Caco-2 (cell line): Measurements from ENCODE around the gene ARHGEF18. TPM values are rescaled to one million over a fixed set of nuclear protein-coding genes. Genes with fewer than 3 reads are reported as not detected.
"Not testable (repeated sequence)": the region's sequence is repeated elsewhere in the genome, so short reads cannot be mapped to it uniquely, and the experiment has no call there.

Experiments
- BruUV-seq: library from RNA; stranded (reverse); fragments of 400-500 nt; replicated peaks from 2 replicates; lab custom pipeline; 2021; lab: Mats Ljungman, UMichigan
- CTCF ChIA-PET: fragments of 300-600 bp; sonication (Branson Sonifier 250); formaldehyde crosslinking; loops from one replicate; lab custom pipeline; 2022; ENCODE audit warnings: antibody characterized with exemption; lab: Charles Lee
- POLR2A ChIA-PET: fragments of 300-600 bp; sonication (Branson Sonifier 250); formaldehyde crosslinking; loops from one replicate; lab custom pipeline; 2022; ENCODE audit warnings: antibody characterized with exemption; lab: Charles Lee
- DNase-seq, 2 experiments: peaks; one replicate each; pipeline versions ENCODE4 v3.0.0 to v3.0.0-alpha.2; 2020 to 2022
- H3K27me3 ChIP-seq: replicated peaks from 2 replicates; pipeline ENCODE4 v1.6.0; 2011; ENCODE audit warnings: low read length; ENCODE audit not compliant: control insufficient read depth, insufficient read depth
- H3K36me3 ChIP-seq: 2 replicates; pipeline ENCODE4 v1.5.1; 2011; ENCODE audit warnings: low read length; ENCODE audit not compliant: control insufficient read depth, insufficient read depth
- H3K4me1 ChIP-seq: fragments of 250-450 bp; sonication (Bioruptor Pico); 2 replicates; pipeline ENCODE4 v1.5.1; 2020; ENCODE audit warnings: mild to moderate bottlenecking
- H3K4me3 ChIP-seq: 2 replicates; pipeline ENCODE4 v1.5.1; 2011; ENCODE audit warnings: low read depth, mild to moderate bottlenecking, control low read depth, low read length
- H3K9me3 ChIP-seq: fragments of 250-450 bp; sonication (Bioruptor Pico); 2 replicates; pipeline ENCODE4 v1.5.1; 2020; ENCODE audit warnings: mild to moderate bottlenecking, moderate library complexity
- H3K27ac Mint-ChIP-seq: one replicate; pipeline ENCODE4 v1.8.0; 2022; ENCODE audit warnings: mixed read lengths; ENCODE audit not compliant: unreplicated experiment
- H3K27me3 Mint-ChIP-seq: one replicate; pipeline ENCODE4 v1.8.0; 2022; ENCODE audit warnings: mixed read lengths; ENCODE audit not compliant: insufficient read depth, unreplicated experiment
- H3K36me3 Mint-ChIP-seq: one replicate; pipeline ENCODE4 v1.8.0; 2022; ENCODE audit warnings: mild to moderate bottlenecking, mixed read lengths; ENCODE audit not compliant: insufficient read depth, unreplicated experiment
- H3K4me1 Mint-ChIP-seq: one replicate; pipeline ENCODE4 v1.8.0; 2022; ENCODE audit warnings: low read depth, mixed read lengths; ENCODE audit not compliant: unreplicated experiment
- H3K4me3 Mint-ChIP-seq: one replicate; pipeline ENCODE4 v1.8.0; 2022; ENCODE audit warnings: mild to moderate bottlenecking, moderate library complexity, mixed read lengths; ENCODE audit not compliant: unreplicated experiment
- H3K9me3 Mint-ChIP-seq: one replicate; pipeline ENCODE4 v1.8.0; 2022; ENCODE audit warnings: mixed read lengths; ENCODE audit not compliant: unreplicated experiment
- intact Hi-C: fragments of 100-400 bp; cut with micrococcal nuclease; formaldehyde crosslinking; loops from one replicate; pipeline ENCODE4 v1.10.0; 2022; ENCODE audit not compliant: unreplicated experiment
- total RNA-seq: library from RNA; stranded (reverse); gene quantifications from 2 replicates; pipeline ENCODE4 v1.2.3, GENCODE V29; 2022
- TF ChIP-seq, protein P1 (sequence below), 2 experiments: fragments of 200-600 bp in 1 of 2; IDR thresholded peaks; 1 replicate in 1 of 2; 2 replicates in 1 of 2; pipeline versions ENCODE4 v1.5.1 to v1.8.0; 2011 to 2022; ENCODE audit warnings: antibody characterized with exemption in 1 of 2, control low read depth in 1 of 2, inconsistent platforms in 1 of 2, low read depth in 1 of 2, low read length in 1 of 2, mild to moderate bottlenecking in 1 of 2, moderate library complexity in 1 of 2; ENCODE audit not compliant: insufficient read depth in 1 of 2, severe bottlenecking in 1 of 2, unreplicated experiment in 1 of 2

ARHGEF18 gene
- total RNA-seq, 1 experiment from 2014 or later: 53.1 TPM

DNA sequence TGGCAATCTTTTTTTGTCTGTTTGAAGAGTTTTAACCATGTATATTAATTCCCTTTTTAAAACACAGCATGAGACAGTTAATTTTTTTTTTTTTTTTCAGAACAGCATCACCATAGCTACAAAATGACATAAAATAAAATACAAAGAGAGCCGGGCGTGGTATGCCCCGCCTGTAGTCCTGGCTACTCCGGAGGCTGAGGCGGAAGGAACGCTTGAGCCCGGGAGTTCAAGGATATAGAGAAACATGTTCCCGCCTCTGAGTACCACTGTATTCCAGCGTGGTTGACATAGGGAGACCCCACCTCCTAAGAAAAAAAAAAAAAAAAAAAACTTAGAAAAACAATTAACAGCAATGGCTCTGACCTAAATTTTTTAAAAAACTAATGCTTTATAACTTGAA, 44.5 kb upstream of the ARHGEF18 start:
- H3K4me1 Mint-ChIP-seq: no peaks in the 10 kb centered on the region
- no peak for DNase-seq
- ChIA-PET CTCF (no interaction called here), POLR2A (no interaction called here)
- no peaks in the 10 kb centered on the region for H3K9me3 ChIP-seq
- H3K27me3 Mint-ChIP-seq: no peaks in the 10 kb centered on the region
- no peaks in the 10 kb centered on the region for H3K36me3 Mint-ChIP-seq
- TF ChIP-seq, protein P1, sequence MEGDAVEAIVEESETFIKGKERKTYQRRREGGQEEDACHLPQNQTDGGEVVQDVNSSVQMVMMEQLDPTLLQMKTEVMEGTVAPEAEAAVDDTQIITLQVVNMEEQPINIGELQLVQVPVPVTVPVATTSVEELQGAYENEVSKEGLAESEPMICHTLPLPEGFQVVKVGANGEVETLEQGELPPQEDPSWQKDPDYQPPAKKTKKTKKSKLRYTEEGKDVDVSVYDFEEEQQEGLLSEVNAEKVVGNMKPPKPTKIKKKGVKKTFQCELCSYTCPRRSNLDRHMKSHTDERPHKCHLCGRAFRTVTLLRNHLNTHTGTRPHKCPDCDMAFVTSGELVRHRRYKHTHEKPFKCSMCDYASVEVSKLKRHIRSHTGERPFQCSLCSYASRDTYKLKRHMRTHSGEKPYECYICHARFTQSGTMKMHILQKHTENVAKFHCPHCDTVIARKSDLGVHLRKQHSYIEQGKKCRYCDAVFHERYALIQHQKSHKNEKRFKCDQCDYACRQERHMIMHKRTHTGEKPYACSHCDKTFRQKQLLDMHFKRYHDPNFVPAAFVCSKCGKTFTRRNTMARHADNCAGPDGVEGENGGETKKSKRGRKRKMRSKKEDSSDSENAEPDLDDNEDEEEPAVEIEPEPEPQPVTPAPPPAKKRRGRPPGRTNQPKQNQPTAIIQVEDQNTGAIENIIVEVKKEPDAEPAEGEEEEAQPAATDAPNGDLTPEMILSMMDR (IDR thresholded peaks at IDR 0.05; ENCODE audit: insufficient read depth in 1 of 2, low read depth in 1 of 2, low read length in 1 of 2, severe bottlenecking in 1 of 2, unreplicated experiment in 1 of 2): no peak
- BruUV-seq: no TSS peak
- no peak overlapping the region for H3K27ac Mint-ChIP-seq
- intact Hi-C loops: no loop called here
- H3K27me3 ChIP-seq: no peaks in the 10 kb centered on the region
- no peaks in the 10 kb centered on the region for H3K9me3 Mint-ChIP-seq
- H3K36me3 ChIP-seq: no peaks in the 10 kb centered on the region
- H3K4me3 ChIP-seq: no peak overlapping the region
- H3K4me3 Mint-ChIP-seq: no peak overlapping the region
- H3K4me1 ChIP-seq: no peaks in the 10 kb centered on the region

- Histone ChIP-seq H3K27me3 (no peaks in the 10 kb centered on the region), H3K4me1 (no peaks in the 10 kb centered on the region), H3K9me3 (no peaks in the 10 kb centered on the region), H3K4me3 (no peak overlapping the region), H3K36me3 (no peaks in the 10 kb centered on the region)
- Mint-ChIP-seq H3K9me3 (no peaks in the 10 kb centered on the region), H3K27me3 (no peaks in the 10 kb centered on the region), H3K4me1 (no peaks in the 10 kb centered on the region), H3K4me3 (no peak overlapping the region), H3K36me3 (no peaks in the 10 kb centered on the region), H3K27ac (no peak overlapping the region)
- ChIA-PET CTCF (interaction anchor here (1.5 kb wide), 1 partner anchor 10 kb away, joined by 5 read pairs; no protein-coding TSS in a partner anchor), POLR2A (no interaction called here)
- TF ChIP-seq, protein P1 (IDR thresholded peaks at IDR 0.05; ENCODE audit: insufficient read depth in 1 of 2, low read depth in 1 of 2, low read length in 1 of 2, severe bottlenecking in 1 of 2, unreplicated experiment in 1 of 2): no peak
- no TSS peak for BruUV-seq
- intact Hi-C loops: no loop called here
- no peak for DNase-seq
These were observed 41.0 kb upstream of the ARHGEF18 start for GRCh38 chr19:7307590-7308218.

DNA sequence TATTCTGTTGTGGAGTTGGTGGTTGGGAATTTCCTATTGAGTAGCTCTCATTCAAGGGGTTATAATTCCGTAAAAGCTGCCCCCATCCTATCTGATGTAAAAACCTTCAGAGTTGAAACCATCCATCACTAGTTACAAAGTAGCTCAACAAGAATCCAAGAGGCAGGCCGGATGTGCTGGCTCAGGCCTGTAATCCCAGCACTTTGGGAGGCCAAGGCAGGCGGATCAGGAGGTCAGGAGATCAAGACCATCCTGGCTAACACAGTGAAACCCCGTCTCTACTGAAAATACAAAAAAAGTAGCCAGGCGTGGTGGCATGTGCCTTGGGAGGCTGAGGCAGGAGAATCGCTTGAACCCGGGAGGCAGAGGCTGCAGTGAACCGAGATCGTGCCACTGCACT, 40.4 kb upstream of the ARHGEF18 start:
- CTCF ChIA-PET, intact Hi-C loops, BruUV-seq, POLR2A ChIA-PET, H3K27me3 Mint-ChIP-seq, DNase-seq, H3K36me3 ChIP-seq, H3K9me3 ChIP-seq, H3K36me3 Mint-ChIP-seq, H3K4me3 Mint-ChIP-seq, H3K27me3 ChIP-seq, H3K4me1 Mint-ChIP-seq, H3K27ac Mint-ChIP-seq, H3K4me3 ChIP-seq, H3K4me1 ChIP-seq, H3K9me3 Mint-ChIP-seq: not testable (repeated sequence)
